Measurements from ENCODE around the gene PACRG.

The PACRG gene

DNA sequence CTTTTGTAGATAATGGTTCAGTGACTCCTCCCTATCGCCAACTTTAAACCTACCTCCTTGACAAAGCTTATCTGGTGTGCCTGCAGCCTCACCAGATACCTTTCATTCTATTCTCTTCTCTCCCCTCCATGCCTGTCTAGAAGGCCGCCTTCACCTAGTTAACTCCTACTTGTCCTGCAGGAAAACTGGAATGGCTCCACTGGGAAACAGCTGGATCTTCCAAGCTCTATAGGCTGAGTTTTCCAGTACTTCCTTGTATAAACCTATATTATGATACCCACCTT lies 6.4 kb upstream of the PACRG start:
- TF ChIP-seq, protein P1, sequence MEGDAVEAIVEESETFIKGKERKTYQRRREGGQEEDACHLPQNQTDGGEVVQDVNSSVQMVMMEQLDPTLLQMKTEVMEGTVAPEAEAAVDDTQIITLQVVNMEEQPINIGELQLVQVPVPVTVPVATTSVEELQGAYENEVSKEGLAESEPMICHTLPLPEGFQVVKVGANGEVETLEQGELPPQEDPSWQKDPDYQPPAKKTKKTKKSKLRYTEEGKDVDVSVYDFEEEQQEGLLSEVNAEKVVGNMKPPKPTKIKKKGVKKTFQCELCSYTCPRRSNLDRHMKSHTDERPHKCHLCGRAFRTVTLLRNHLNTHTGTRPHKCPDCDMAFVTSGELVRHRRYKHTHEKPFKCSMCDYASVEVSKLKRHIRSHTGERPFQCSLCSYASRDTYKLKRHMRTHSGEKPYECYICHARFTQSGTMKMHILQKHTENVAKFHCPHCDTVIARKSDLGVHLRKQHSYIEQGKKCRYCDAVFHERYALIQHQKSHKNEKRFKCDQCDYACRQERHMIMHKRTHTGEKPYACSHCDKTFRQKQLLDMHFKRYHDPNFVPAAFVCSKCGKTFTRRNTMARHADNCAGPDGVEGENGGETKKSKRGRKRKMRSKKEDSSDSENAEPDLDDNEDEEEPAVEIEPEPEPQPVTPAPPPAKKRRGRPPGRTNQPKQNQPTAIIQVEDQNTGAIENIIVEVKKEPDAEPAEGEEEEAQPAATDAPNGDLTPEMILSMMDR (IDR thresholded peaks at IDR 0.05; ENCODE audit: poor library complexity, severe bottlenecking): no peak
- no peak overlapping the region for H3K27ac ChIP-seq (ENCODE audit: poor library complexity, severe bottlenecking)

DNA sequence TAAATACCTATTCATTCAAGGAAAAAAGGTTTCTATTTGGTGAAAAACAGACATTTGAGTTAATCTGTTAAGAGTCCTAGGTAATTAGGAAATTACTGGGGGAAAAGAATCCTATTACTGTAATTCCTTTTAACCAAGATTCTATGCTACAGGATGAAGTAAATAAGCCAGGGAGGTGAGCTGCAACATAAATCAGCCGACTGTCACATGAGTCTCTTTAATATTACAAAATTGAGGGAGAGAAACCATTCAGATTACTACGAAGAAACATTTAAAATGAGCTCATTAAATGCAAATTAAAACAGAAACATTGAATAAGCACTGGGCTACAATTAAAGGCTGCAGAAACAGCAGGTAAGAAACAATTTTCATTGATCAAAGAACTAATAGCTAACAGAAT lies 5.5 kb upstream of the PACRG start:
- H3K4me3 ChIP-seq (ENCODE audit: severe bottlenecking): no peak overlapping the region
- no peaks in the 10 kb centered on the region for H3K36me3 ChIP-seq (ENCODE audit: low read depth)
- no peaks in the 10 kb centered on the region for H3K4me1 ChIP-seq (ENCODE audit: insufficient read depth, poor library complexity, severe bottlenecking)
- DNase-seq (ENCODE audit: low spot score) (no peak), ATAC-seq (ENCODE audit: low read depth) (no peak)
- H3K27ac ChIP-seq (ENCODE audit: poor library complexity, severe bottlenecking): no peak overlapping the region
- no peaks in the 10 kb centered on the region for H3K27me3 ChIP-seq (ENCODE audit: insufficient read depth, poor library complexity, severe bottlenecking)
- TF ChIP-seq, protein P1 (IDR thresholded peaks at IDR 0.05; ENCODE audit: poor library complexity, severe bottlenecking): no peak
- H3K9me3 ChIP-seq (ENCODE audit: severe bottlenecking): no peaks in the 10 kb centered on the region

More for the DNA sequence above, 6.4 kb upstream of the PACRG start:
- ATAC-seq (ENCODE audit: low read depth): no peak
- no peaks in the 10 kb centered on the region for H3K27me3 ChIP-seq (ENCODE audit: insufficient read depth, poor library complexity, severe bottlenecking)
- no peak for DNase-seq (ENCODE audit: low spot score)
- H3K9me3 ChIP-seq (ENCODE audit: severe bottlenecking): no peaks in the 10 kb centered on the region
- no peak overlapping the region for H3K4me3 ChIP-seq (ENCODE audit: severe bottlenecking)
- H3K4me1 ChIP-seq (ENCODE audit: insufficient read depth, poor library complexity, severe bottlenecking): no peaks in the 10 kb centered on the region
- no peaks in the 10 kb centered on the region for H3K36me3 ChIP-seq (ENCODE audit: low read depth)

DNA sequence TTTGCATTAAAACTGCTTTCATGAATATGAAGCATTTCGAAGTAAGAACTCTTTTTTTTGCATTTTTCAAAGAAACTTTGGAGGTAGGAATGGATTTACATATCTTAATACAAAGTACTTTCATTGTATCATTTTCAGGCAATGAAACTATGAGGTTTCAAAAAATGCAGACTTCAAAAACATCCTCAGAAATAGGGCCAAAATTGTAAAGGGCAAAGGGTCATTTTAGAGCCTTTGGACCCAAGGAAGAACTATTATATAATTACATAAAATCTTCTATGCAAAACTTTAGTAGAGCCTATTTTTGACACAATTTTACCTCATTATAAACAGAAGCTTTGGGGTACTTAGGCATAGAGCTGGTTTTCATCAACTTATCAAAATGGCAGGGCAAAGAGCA lies 5.1 kb upstream of the PACRG start:
- DNase-seq (ENCODE audit: low spot score) (no peak), ATAC-seq (ENCODE audit: low read depth) (no peak)
- H3K4me3 ChIP-seq (ENCODE audit: severe bottlenecking): no peak overlapping the region
- no peaks in the 10 kb centered on the region for H3K36me3 ChIP-seq (ENCODE audit: low read depth)
- H3K27ac ChIP-seq (ENCODE audit: poor library complexity, severe bottlenecking): no peak overlapping the region
- no peaks in the 10 kb centered on the region for H3K9me3 ChIP-seq (ENCODE audit: severe bottlenecking)
- no peaks in the 10 kb centered on the region for H3K4me1 ChIP-seq (ENCODE audit: insufficient read depth, poor library complexity, severe bottlenecking)
- H3K27me3 ChIP-seq (ENCODE audit: insufficient read depth, poor library complexity, severe bottlenecking): no peaks in the 10 kb centered on the region
- TF ChIP-seq, protein P1 (IDR thresholded peaks at IDR 0.05; ENCODE audit: poor library complexity, severe bottlenecking): no peak

DNA sequence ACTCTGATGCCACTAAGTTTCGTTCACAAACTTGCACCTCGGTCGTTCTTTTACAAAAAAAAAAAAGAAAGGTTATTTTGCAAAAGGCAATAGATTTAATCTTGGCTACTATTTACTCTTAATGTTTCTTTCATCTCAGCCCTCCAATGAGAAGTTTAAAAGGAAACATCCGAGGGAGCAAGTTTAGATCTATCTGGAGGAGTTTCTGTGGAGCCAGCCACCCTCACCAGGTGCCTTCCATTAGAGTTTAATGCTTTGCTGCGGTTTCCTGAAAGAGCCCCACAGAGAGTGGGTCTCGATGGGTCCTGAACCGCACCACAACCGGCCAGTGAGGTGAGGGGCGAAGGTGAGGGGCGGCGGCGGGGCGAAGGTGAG lies 840 bp upstream of the PACRG start:
- TF ChIP-seq, protein P1 (IDR thresholded peaks at IDR 0.05; ENCODE audit: poor library complexity, severe bottlenecking): no peak
- H3K27ac ChIP-seq (ENCODE audit: poor library complexity, severe bottlenecking): no peak overlapping the region
- no peaks in the 10 kb centered on the region for H3K27me3 ChIP-seq (ENCODE audit: insufficient read depth, poor library complexity, severe bottlenecking)
- peak; percentile 6; the same call in 2 of the 3 replicates for ATAC-seq (ENCODE audit: low read depth)
- no peaks in the 10 kb centered on the region for H3K36me3 ChIP-seq (ENCODE audit: low read depth)
- peak overlapping the region; percentile 58 for H3K4me3 ChIP-seq (ENCODE audit: severe bottlenecking)
- H3K4me1 ChIP-seq (ENCODE audit: insufficient read depth, poor library complexity, severe bottlenecking): no peaks in the 10 kb centered on the region
- no peak for DNase-seq (ENCODE audit: low spot score)
- no peaks in the 10 kb centered on the region for H3K9me3 ChIP-seq (ENCODE audit: severe bottlenecking)

DNA sequence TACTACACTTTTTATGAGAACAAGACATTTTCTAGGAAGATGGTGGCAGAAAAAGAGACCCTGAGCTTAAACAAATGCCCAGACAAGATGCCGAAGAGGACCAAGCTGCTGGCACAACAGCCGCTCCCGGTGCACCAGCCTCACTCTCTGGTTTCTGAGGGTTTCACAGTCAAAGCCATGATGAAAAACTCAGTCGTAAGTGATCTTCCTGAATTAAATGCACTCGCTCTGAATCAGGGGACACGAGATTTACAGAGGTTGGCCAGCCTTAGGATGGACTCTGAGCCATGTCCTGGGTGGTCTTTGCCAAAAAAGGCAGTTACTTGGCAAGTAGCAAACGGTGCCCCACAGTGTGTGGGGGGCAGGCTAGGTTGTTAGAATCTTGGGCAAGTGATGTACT lies 423 bp downstream of the PACRG start:
- ATAC-seq (ENCODE audit: low read depth) (no peak), DNase-seq (ENCODE audit: low spot score) (no peak)
- H3K36me3 ChIP-seq (ENCODE audit: low read depth): no peaks in the 10 kb centered on the region
- TF ChIP-seq, protein P1 (IDR thresholded peaks at IDR 0.05; ENCODE audit: poor library complexity, severe bottlenecking): no peak
- no peaks in the 10 kb centered on the region for H3K27me3 ChIP-seq (ENCODE audit: insufficient read depth, poor library complexity, severe bottlenecking)
- no peaks in the 10 kb centered on the region for H3K9me3 ChIP-seq (ENCODE audit: severe bottlenecking)
- no peaks in the 10 kb centered on the region for H3K4me1 ChIP-seq (ENCODE audit: insufficient read depth, poor library complexity, severe bottlenecking)
- H3K27ac ChIP-seq (ENCODE audit: poor library complexity, severe bottlenecking): no peak overlapping the region
- peak overlapping the region; percentile 58 for H3K4me3 ChIP-seq (ENCODE audit: severe bottlenecking)
